ENCODE measurements around the gene ADD3.
A peak's percentile ranks its signal among the peaks of the same experiment; 100 is the strongest.

Gene ADD3

GRCh38 chr10:110051487-110051886 lies 43.7 kb downstream of the ADD3 start:
- Histone ChIP-seq H3K4me1 (ENCODE audit: control insufficient read depth, insufficient read depth, low read length, poor library complexity, severe bottlenecking) (peaks cover 4% of the 10 kb centered on the region), H3K4me3 (ENCODE audit: extremely low read depth, insufficient read depth, low read length, poor library complexity, severe bottlenecking) (no peak overlapping the region), H3K27ac (ENCODE audit: low read depth, low read length, severe bottlenecking) (no peak overlapping the region), H3K36me3 (ENCODE audit: control insufficient read depth, insufficient read depth, low read length) (peaks cover 10% of the 10 kb centered on the region), H3K9me3 (ENCODE audit: control insufficient read depth, low read length) (peaks cover 15% of the 10 kb centered on the region)
- 93 to 100% methylated on average over 1 of the region's 2 CpGs for WGBS, 2 experiments (ENCODE audit: insufficient coverage in 2 of 2)

- H3K4me1 ChIP-seq (ENCODE audit: control insufficient read depth, insufficient read depth, low read length, poor library complexity, severe bottlenecking), result peaks cover 16% of the 10 kb centered on the region
- H3K9me3 ChIP-seq (ENCODE audit: control insufficient read depth, low read length), result peaks cover 13% of the 10 kb centered on the region
- H3K27ac ChIP-seq (ENCODE audit: low read depth, low read length, severe bottlenecking), result no peak overlapping the region
- H3K36me3 ChIP-seq (ENCODE audit: control insufficient read depth, insufficient read depth, low read length), result peaks cover 9% of the 10 kb centered on the region
- H3K4me3 ChIP-seq (ENCODE audit: extremely low read depth, insufficient read depth, low read length, poor library complexity, severe bottlenecking), result no peak overlapping the region
These were observed 45.1 kb downstream of the ADD3 start for GRCh38 chr10:110052916-110053315.

- no peaks in the 10 kb centered on the region for H3K36me3 ChIP-seq (ENCODE audit: control insufficient read depth, insufficient read depth, low read length)
- peak overlapping the region; percentile 41 for H3K27ac ChIP-seq (ENCODE audit: low read depth, low read length, severe bottlenecking)
- H3K4me1 ChIP-seq (ENCODE audit: control insufficient read depth, insufficient read depth, low read length, poor library complexity, severe bottlenecking), result peaks cover 16% of the 10 kb centered on the region
- no CpG with 5 or more reads among the region's 2 CpGs for WGBS, 2 experiments (ENCODE audit: insufficient coverage in 2 of 2)
- no peak overlapping the region for H3K4me3 ChIP-seq (ENCODE audit: extremely low read depth, insufficient read depth, low read length, poor library complexity, severe bottlenecking)
- no peaks in the 10 kb centered on the region for H3K9me3 ChIP-seq (ENCODE audit: control insufficient read depth, low read length)
These were observed 49.0 kb downstream of the ADD3 start for GRCh38 chr10:110056822-110057221.

GRCh38 chr10:110057456-110057855 lies 49.7 kb downstream of the ADD3 start:
- Histone ChIP-seq H3K4me3 (ENCODE audit: extremely low read depth, insufficient read depth, low read length, poor library complexity, severe bottlenecking) (no peak overlapping the region), H3K9me3 (ENCODE audit: control insufficient read depth, low read length) (no peaks in the 10 kb centered on the region), H3K27ac (ENCODE audit: low read depth, low read length, severe bottlenecking) (peak overlapping the region; percentile 36), H3K4me1 (ENCODE audit: control insufficient read depth, insufficient read depth, low read length, poor library complexity, severe bottlenecking) (peaks cover 16% of the 10 kb centered on the region), H3K36me3 (ENCODE audit: control insufficient read depth, insufficient read depth, low read length) (no peaks in the 10 kb centered on the region)
- WGBS, 2 experiments (ENCODE audit: insufficient coverage in 2 of 2), result no CpG with 5 or more reads among the region's 1 CpG

- Histone ChIP-seq H3K27ac (ENCODE audit: low read depth, low read length, severe bottlenecking) (no peak overlapping the region), H3K9me3 (ENCODE audit: control insufficient read depth, low read length) (no peaks in the 10 kb centered on the region), H3K4me1 (ENCODE audit: control insufficient read depth, insufficient read depth, low read length, poor library complexity, severe bottlenecking) (peaks cover 16% of the 10 kb centered on the region), H3K4me3 (ENCODE audit: extremely low read depth, insufficient read depth, low read length, poor library complexity, severe bottlenecking) (no peak overlapping the region), H3K36me3 (ENCODE audit: control insufficient read depth, insufficient read depth, low read length) (no peaks in the 10 kb centered on the region)
- 77 to 94% methylated on average over 3 to 4 of the region's 5 CpGs for WGBS, 2 experiments (ENCODE audit: insufficient coverage in 2 of 2)
These were observed 50.4 kb downstream of the ADD3 start for GRCh38 chr10:110058212-110058611.

- no peaks in the 10 kb centered on the region for H3K36me3 ChIP-seq (ENCODE audit: control insufficient read depth, insufficient read depth, low read length)
- no peaks in the 10 kb centered on the region for H3K9me3 ChIP-seq (ENCODE audit: control insufficient read depth, low read length)
- no peak overlapping the region for H3K4me3 ChIP-seq (ENCODE audit: extremely low read depth, insufficient read depth, low read length, poor library complexity, severe bottlenecking)
- peaks cover 16% of the 10 kb centered on the region for H3K4me1 ChIP-seq (ENCODE audit: control insufficient read depth, insufficient read depth, low read length, poor library complexity, severe bottlenecking)
- H3K27ac ChIP-seq (ENCODE audit: low read depth, low read length, severe bottlenecking), result no peak overlapping the region
- WGBS, 2 experiments (ENCODE audit: insufficient coverage in 2 of 2), result 95% methylated on average over 2 of the region's 4 CpGs
These were observed 52.1 kb downstream of the ADD3 start for GRCh38 chr10:110059925-110060324.

GRCh38 chr10:110061687-110062086 lies 53.9 kb downstream of the ADD3 start:
- Histone ChIP-seq H3K4me3 (ENCODE audit: extremely low read depth, insufficient read depth, low read length, poor library complexity, severe bottlenecking) (no peak overlapping the region), H3K4me1 (ENCODE audit: control insufficient read depth, insufficient read depth, low read length, poor library complexity, severe bottlenecking) (peaks cover 10% of the 10 kb centered on the region), H3K27ac (ENCODE audit: low read depth, low read length, severe bottlenecking) (no peak overlapping the region), H3K36me3 (ENCODE audit: control insufficient read depth, insufficient read depth, low read length) (no peaks in the 10 kb centered on the region), H3K9me3 (ENCODE audit: control insufficient read depth, low read length) (no peaks in the 10 kb centered on the region)
- 93 to 100% methylated on average over 2 to 3 of the region's 3 CpGs for WGBS, 2 experiments (ENCODE audit: insufficient coverage in 2 of 2)

GRCh38 chr10:110065269-110065668 lies 57.5 kb downstream of the ADD3 start:
- Histone ChIP-seq H3K4me3 (ENCODE audit: extremely low read depth, insufficient read depth, low read length, poor library complexity, severe bottlenecking) (no peak overlapping the region), H3K27ac (ENCODE audit: low read depth, low read length, severe bottlenecking) (no peak overlapping the region), H3K9me3 (ENCODE audit: control insufficient read depth, low read length) (no peaks in the 10 kb centered on the region), H3K4me1 (ENCODE audit: control insufficient read depth, insufficient read depth, low read length, poor library complexity, severe bottlenecking) (peaks cover 8% of the 10 kb centered on the region), H3K36me3 (ENCODE audit: control insufficient read depth, insufficient read depth, low read length) (no peaks in the 10 kb centered on the region)
- 100% methylated on average over 1 to 2 of the region's 2 CpGs for WGBS, 2 experiments (ENCODE audit: insufficient coverage in 2 of 2)

- no peak overlapping the region for H3K27ac ChIP-seq (ENCODE audit: low read depth, low read length, severe bottlenecking)
- peaks cover 8% of the 10 kb centered on the region for H3K4me1 ChIP-seq (ENCODE audit: control insufficient read depth, insufficient read depth, low read length, poor library complexity, severe bottlenecking)
- H3K36me3 ChIP-seq (ENCODE audit: control insufficient read depth, insufficient read depth, low read length), result no peaks in the 10 kb centered on the region
- H3K4me3 ChIP-seq (ENCODE audit: extremely low read depth, insufficient read depth, low read length, poor library complexity, severe bottlenecking), result no peak overlapping the region
- H3K9me3 ChIP-seq (ENCODE audit: control insufficient read depth, low read length), result no peaks in the 10 kb centered on the region
- 47 to 52% methylated on average over 2 of the region's 5 CpGs for WGBS, 2 experiments (ENCODE audit: insufficient coverage in 2 of 2)
These were observed 60.4 kb downstream of the ADD3 start for GRCh38 chr10:110067960-110068770.

- WGBS, 2 experiments (ENCODE audit: insufficient coverage in 2 of 2), result 71 to 72% methylated on average over 4 to 5 of the region's 7 CpGs
- H3K4me1 ChIP-seq (ENCODE audit: control insufficient read depth, insufficient read depth, low read length, poor library complexity, severe bottlenecking), result peaks cover 8% of the 10 kb centered on the region
- no peaks in the 10 kb centered on the region for H3K9me3 ChIP-seq (ENCODE audit: control insufficient read depth, low read length)
- H3K27ac ChIP-seq (ENCODE audit: low read depth, low read length, severe bottlenecking), result no peak overlapping the region
- no peaks in the 10 kb centered on the region for H3K36me3 ChIP-seq (ENCODE audit: control insufficient read depth, insufficient read depth, low read length)
- H3K4me3 ChIP-seq (ENCODE audit: extremely low read depth, insufficient read depth, low read length, poor library complexity, severe bottlenecking), result no peak overlapping the region
These were observed 61.0 kb downstream of the ADD3 start for GRCh38 chr10:110068780-110069179.

- H3K27ac ChIP-seq (ENCODE audit: low read depth, low read length, severe bottlenecking), result no peak overlapping the region
- WGBS, 2 experiments (ENCODE audit: insufficient coverage in 2 of 2), result no CpG with 5 or more reads among the region's 1 CpG
- no peak overlapping the region for H3K4me3 ChIP-seq (ENCODE audit: extremely low read depth, insufficient read depth, low read length, poor library complexity, severe bottlenecking)
- H3K36me3 ChIP-seq (ENCODE audit: control insufficient read depth, insufficient read depth, low read length), result no peaks in the 10 kb centered on the region
- H3K9me3 ChIP-seq (ENCODE audit: control insufficient read depth, low read length), result no peaks in the 10 kb centered on the region
- peaks cover 15% of the 10 kb centered on the region for H3K4me1 ChIP-seq (ENCODE audit: control insufficient read depth, insufficient read depth, low read length, poor library complexity, severe bottlenecking)
These were observed 61.8 kb downstream of the ADD3 start for GRCh38 chr10:110069502-110069982.

All from mesodermal cell (in vitro differentiated cells).